A549 (cell line): Measurements from ENCODE around the gene OGFRL1. TPM values are rescaled to one million over a fixed set of nuclear protein-coding genes. Genes with fewer than 3 reads are reported as not detected.
A peak's percentile ranks its signal among the peaks of the same experiment; 100 is the strongest.

Experiments
- ATAC-seq, 2 experiments: fragments of 200-7000 bp in 1 of 2; fragments of >200 bp in 1 of 2; cut with Nextera tagmentation in 1 of 2; cut with Tn5 transposase in 1 of 2; 3 replicates each; pipeline versions ENCODE4 v1.8.0 to v1.9.1; 2018 to 2020; ENCODE audit warnings: mild to moderate bottlenecking in 1 of 2, moderate library complexity in 1 of 2
- CTCF ChIA-PET: fragments of 300-600 bp; sonication (Branson Sonifier 250); formaldehyde crosslinking; extraction: SDS; loops from one replicate; lab custom pipeline; 2021; ENCODE audit warnings: antibody characterized with exemption, inconsistent platforms; lab: Yijun Ruan, JAX
- POLR2A ChIA-PET: fragments of 350-600 bp; formaldehyde crosslinking; extraction: SDS; loops from one replicate; lab custom pipeline; 2021; ENCODE audit warnings: antibody characterized with exemption, inconsistent platforms; lab: Yijun Ruan, JAX
- DNase-seq, 2 experiments: peaks; one replicate each; pipeline versions ENCODE4 v3.0.0 to v3.0.0-alpha.2; 2011 to 2016; ENCODE audit warnings: low read depth in 1 of 2, low spot score in 1 of 2
- FAIRE-seq: peaks from 2 replicates; lab custom pipeline; 2011; peaks lifted over from hg19 to GRCh38; lab: Jason Lieb, UNC
- H3K27ac ChIP-seq, 2 experiments: fragments of >200 bp; sonication (Bioruptor Twin); formaldehyde crosslinking; 3 replicates each; pipeline ENCODE4 v1.5.1; 2016 to 2017
- H3K4me1 ChIP-seq: fragments of >200 bp; sonication (Bioruptor Twin); formaldehyde crosslinking; 3 replicates; pipeline ENCODE4 v1.6.1; 2016
- H3K4me2 ChIP-seq: fragments of >200 bp; sonication (Bioruptor Twin); formaldehyde crosslinking; 3 replicates; pipeline ENCODE4 v1.6.1; 2016
- H3K4me3 ChIP-seq: fragments of >200 bp; sonication (Bioruptor Twin); formaldehyde crosslinking; 3 replicates; pipeline ENCODE4 v1.5.1; 2016
- H3K9me3 ChIP-seq: fragments of >200 bp; sonication (Bioruptor Twin); formaldehyde crosslinking; 3 replicates; pipeline ENCODE4 v1.6.1; 2016
- CBX2 ChIP-seq: fragments of 200-600 bp; sonication (generic); IDR thresholded peaks from 2 replicates; pipeline ENCODE4 v1.6.1; 2016; ENCODE audit warnings: low read depth, mild to moderate bottlenecking, borderline replicate concordance
- CEBPB ChIP-seq, 2 experiments: fragments of >200 bp in 1 of 2; sonication (Bioruptor Twin) in 1 of 2; formaldehyde crosslinking in 1 of 2; IDR thresholded peaks; 2 replicates each; pipeline ENCODE4 v1.6.1; 2012 to 2016
- CHD2 ChIP-seq: fragments of 150-350 bp; IDR thresholded peaks from 2 replicates; pipeline ENCODE4 v1.6.1; 2014; ENCODE audit warnings: low read length; ENCODE audit not compliant: partially characterized antibody
- EP300 ChIP-seq, 2 experiments: fragments of >200 bp; sonication (Bioruptor Twin); formaldehyde crosslinking; IDR thresholded peaks; 2 replicates in 1 of 2; 3 replicates in 1 of 2; pipeline ENCODE4 v1.6.1; 2016 to 2017
- FOSL2 ChIP-seq, 2 experiments: fragments of 450-650 bp in 1 of 2; fragments of >200 bp in 1 of 2; sonication (Bioruptor Twin) in 1 of 2; formaldehyde crosslinking; IDR thresholded peaks; 2 replicates each; pipeline versions ENCODE4 v1.5.0 to v1.6.1; 2016 to 2020; ENCODE audit warnings: mild to moderate bottlenecking in 1 of 2, moderate library complexity in 1 of 2
- GATA3 ChIP-seq: IDR thresholded peaks from 2 replicates; pipeline ENCODE4 v1.6.1; 2012; ENCODE audit warnings: borderline replicate concordance
- HDAC2 ChIP-seq: fragments of 200-600 bp; sonication (generic); IDR thresholded peaks from 2 replicates; pipeline ENCODE4 v1.6.1; 2016
- HMGXB4 ChIP-seq: fragments of 250-450 bp; sonication (Bioruptor Pico); IDR thresholded peaks from 2 replicates; pipeline ENCODE4 v1.5.0; 2021; ENCODE audit warnings: mild to moderate bottlenecking, moderate library complexity, borderline replicate concordance
- JUN ChIP-seq, 2 experiments: fragments of >200 bp; sonication (Bioruptor Twin); formaldehyde crosslinking; IDR thresholded peaks; 2 replicates in 1 of 2; 3 replicates in 1 of 2; pipeline ENCODE4 v1.6.1; 2016 to 2017
- JUNB ChIP-seq: fragments of >200 bp; sonication (Bioruptor Twin); formaldehyde crosslinking; IDR thresholded peaks from 2 replicates; pipeline ENCODE4 v1.6.1; 2016
- KDM1A ChIP-seq: fragments of 200-600 bp; sonication (generic); IDR thresholded peaks from 2 replicates; pipeline ENCODE4 v1.6.1; 2016; ENCODE audit warnings: low read depth, mild to moderate bottlenecking
- MAFK ChIP-seq: fragments of 450-650 bp; IDR thresholded peaks from 2 replicates; pipeline ENCODE4 v1.6.1; 2014; ENCODE audit not compliant: partially characterized antibody
- MAX ChIP-seq: IDR thresholded peaks from 2 replicates; pipeline ENCODE4 v1.6.1; 2012
- POLR2A ChIP-seq: IDR thresholded peaks from 2 replicates; pipeline ENCODE4 v1.6.1; 2012; ENCODE audit warnings: mild to moderate bottlenecking, low read length
- RAD21 ChIP-seq, 2 experiments: fragments of >200 bp in 1 of 2; sonication (Bioruptor Twin) in 1 of 2; formaldehyde crosslinking in 1 of 2; IDR thresholded peaks in 1 of 2; conservative IDR thresholded peaks in 1 of 2; 2 replicates in 1 of 2; 3 replicates in 1 of 2; pipeline ENCODE4 v1.6.1; 2012 to 2018; ENCODE audit warnings: inconsistent platforms in 1 of 2
- RARB ChIP-seq: fragments of 250-450 bp; sonication (Bioruptor Pico); IDR thresholded peaks from 2 replicates; pipeline ENCODE4 v1.8.0; 2021; ENCODE audit warnings: mild to moderate bottlenecking, moderate library complexity
- SMC3 ChIP-seq: fragments of >200 bp; sonication (Bioruptor Twin); formaldehyde crosslinking; IDR thresholded peaks from 3 replicates; pipeline ENCODE4 v1.6.1; 2018; ENCODE audit warnings: inconsistent platforms
- TP53 ChIP-seq: fragments of 250-450 bp; sonication (Bioruptor Pico); IDR thresholded peaks from 2 replicates; pipeline ENCODE4 v1.5.0; 2021; ENCODE audit warnings: mild to moderate bottlenecking, moderate library complexity
- USF2 ChIP-seq: fragments of 450-650 bp; IDR thresholded peaks from 2 replicates; pipeline ENCODE4 v1.6.1; 2014; ENCODE audit warnings: antibody characterized with exemption
- ZNF302 ChIP-seq: fragments of 250-450 bp; sonication (Bioruptor Pico); IDR thresholded peaks from 2 replicates; pipeline ENCODE4 v1.9.0; 2021; ENCODE audit warnings: inconsistent platforms, mild to moderate bottlenecking, moderate library complexity
- ZSCAN20 ChIP-seq: fragments of 250-450 bp; sonication (Bioruptor Pico); IDR thresholded peaks from 2 replicates; pipeline ENCODE4 v1.8.0; 2022; ENCODE audit warnings: mild to moderate bottlenecking, moderate library complexity
- WGBS: methylation state at CpG from one replicate; pipeline ENCODE4 v1.1.6; 2017; ENCODE audit errors: missing lambda C conversion rate; 5-methylcytosine and 5-hydroxymethylcytosine counted together
- polyA plus RNA-seq, 4 experiments: library from polyadenylated mRNA; depleted of rRNA in 3 of 4; stranded (reverse); fragments of >200 nt; fragmentation: RNase III in 1 of 4; extraction: RNeasy Plus Mini Kit Qiagen cat#74134 plus additional on column Dnase treatment in 1 of 4; gene quantifications; 2 replicates in 3 of 4; 3 replicates in 1 of 4; pipeline ENCODE4 v1.2.3, GENCODE V29; 2011 to 2017

The OGFRL1 gene
- polyA plus RNA-seq, 2 of the 4 experiments (the other 2 are of a cell fraction): 8.0 to 15.2 TPM

GRCh38 chr6:71248306-71248765 lies 40.3 kb upstream of the OGFRL1 start:
- CTCF ChIA-PET: interaction anchor here (1.0 kb wide), 1 partner anchor 58 kb away, joined by 4 read pairs; no protein-coding TSS in a partner anchor

GRCh38 chr6:71248878-71249544 lies 39.6 kb upstream of the OGFRL1 start:
- FAIRE-seq: no peak
- peak overlapping the region; percentile 61 for H3K4me2 ChIP-seq

More at GRCh38 chr6:71248306-71248765, 40.3 kb upstream of the OGFRL1 start:
- no peak for FAIRE-seq
- peak in 1 of 2 experiments; percentile 7; a peak in 2 of 5 replicates for TF ChIP-seq RAD21 (conservative IDR thresholded peaks at IDR 0.05 in 1 of 2, IDR thresholded peaks at IDR 0.05 in 1 of 2)
- no peak for TF ChIP-seq CHD2
- TF ChIP-seq HMGXB4 (CRISPR knock-in tag): no peak
- TF ChIP-seq MAX: peak; percentile 69
- peak; percentile 13 to 62; a peak in 2 of 5 replicates for TF ChIP-seq EP300 (IDR thresholded peaks at IDR 0.05)
- peak; percentile 22; the same call in 1 of the 3 replicates for TF ChIP-seq SMC3
- peak; percentile 7 for TF ChIP-seq MAFK
- peak; percentile 43 for TF ChIP-seq JUNB
- peak; percentile 34; the same call in 1 of the 2 replicates for TF ChIP-seq GATA3
- TF ChIP-seq CBX2: no peak
- TF ChIP-seq ZNF302 (CRISPR knock-in tag): no peak
- TF ChIP-seq JUN (IDR thresholded peaks at IDR 0.05): peak in 1 of 2 experiments; percentile 46; a peak in 1 of 5 replicates
- no peak for TF ChIP-seq FOSL2 (IDR thresholded peaks at IDR 0.05)
- TF ChIP-seq FOSL2 (CRISPR knock-in tag; IDR thresholded peaks at IDR 0.05): peak; percentile 61
- TF ChIP-seq CEBPB (IDR thresholded peaks at IDR 0.05): 0 out of 4 replicates have a peak, but pooled peaks of 1 of the 2 experiments have one; percentile 6
- TF ChIP-seq, all 56 proteins: peak for 10
- H3K27ac ChIP-seq: peak overlapping the region; percentile 68 to 77
- H3K9me3 ChIP-seq: no peaks in the 10 kb centered on the region
- peak; percentile 20 to 84 for DNase-seq
- peak; percentile 99 for ATAC-seq
- POLR2A ChIA-PET: interaction anchor here (1.2 kb wide), 1 partner anchor 40 kb away, joined by 7 read pairs; the partner anchor contains the start of gene OGFRL1
- H3K4me3 ChIP-seq: no peak overlapping the region
- peaks cover 44% of the 10 kb centered on the region for H3K4me1 ChIP-seq
- 11% methylated on average over 1 of the region's 1 CpG for WGBS
- H3K4me2 ChIP-seq: peak overlapping the region; percentile 61

More at GRCh38 chr6:71248878-71249544, 39.6 kb upstream of the OGFRL1 start:
- ChIA-PET POLR2A (interaction anchor here (1.2 to 1.7 kb wide), 2 partner anchors 39 to 40 kb away, joined by 6 to 7 read pairs; partner anchors contain the start of gene OGFRL1), CTCF (interaction anchor here (0.8 kb wide), 1 partner anchor 31 kb away, joined by 4 read pairs; no protein-coding TSS in a partner anchor)
- H3K27ac ChIP-seq: peak overlapping the region; percentile 68 to 77
- DNase-seq (no peak), ATAC-seq (peak in 1 of 2 experiments; percentile 22; a peak in 1 of 6 replicates)
- H3K9me3 ChIP-seq: no peaks in the 10 kb centered on the region
- TF ChIP-seq USF2 (no peak), HDAC2 (no peak), TP53 (CRISPR knock-in tag) (no peak), POLR2A (no peak), RAD21 (conservative IDR thresholded peaks at IDR 0.05 in 1 of 2, IDR thresholded peaks at IDR 0.05 in 1 of 2) (no peak), ZSCAN20 (CRISPR knock-in tag) (no peak), MAFK (no peak), RARB (CRISPR knock-in tag) (no peak), KDM1A (no peak), CBX2 (no peak)
- H3K4me1 ChIP-seq: peaks cover 44% of the 10 kb centered on the region
- H3K4me3 ChIP-seq: no peak overlapping the region
- WGBS: 41% methylated on average over 2 of the region's 2 CpGs
